GM12892 (cell line): ENCODE data around the gene SLC25A25.

Experiments used
- POLR2A ChIP-seq: IDR thresholded peaks from 2 replicates; pipeline ENCODE4 v1.6.1; 2011; ENCODE audit warnings: low read depth, low read length, control low read depth
- POLR2AphosphoS5 ChIP-seq: IDR thresholded peaks from 2 replicates; pipeline ENCODE4 v1.6.1; 2011; ENCODE audit warnings: low read depth, low read length, control low read depth
- TAF1 ChIP-seq: IDR thresholded peaks from 2 replicates; pipeline ENCODE4 v1.6.1; 2011; ENCODE audit warnings: low read depth, mild to moderate bottlenecking, control low read depth, low read length, borderline replicate concordance

GRCh38 chr9:128093011-128093410, 25.0 kb downstream of the SLC25A25 start:
- TF ChIP-seq POLR2A, result no peak
- TF ChIP-seq POLR2AphosphoS5, result no peak
- no peak for TF ChIP-seq TAF1
